T-helper 2 cell treated with Interferon-gamma antibody and Interleukin-4, amounts not matched to agents 5 μg/mL and 100 μg/mL, for 36 hours (primary cell): ENCODE data around the gene EFHC1.

ENCODE experiments used
- DNase-seq: peaks from one replicate; pipeline ENCODE4 v3.0.0; 2021; ENCODE audit warnings: low spot score
- H3K27ac Mint-ChIP-seq: one replicate; pipeline ENCODE4 v1.8.0; 2021; ENCODE audit warnings: mild to moderate bottlenecking, mixed read lengths
- H3K27me3 Mint-ChIP-seq: one replicate; pipeline ENCODE4 v1.8.0; 2021; ENCODE audit warnings: low read depth, mixed read lengths
- H3K36me3 Mint-ChIP-seq: one replicate; pipeline ENCODE4 v1.8.0; 2021; ENCODE audit warnings: low read depth, mixed read lengths
- H3K4me1 Mint-ChIP-seq: one replicate; pipeline ENCODE4 v1.8.0; 2021; ENCODE audit warnings: low read depth, mixed read lengths
- H3K4me3 Mint-ChIP-seq: one replicate; pipeline ENCODE4 v1.8.0; 2022; ENCODE audit warnings: mild to moderate bottlenecking, moderate library complexity, mixed read lengths
- H3K9me3 Mint-ChIP-seq: one replicate; pipeline ENCODE4 v1.8.0; 2021; ENCODE audit warnings: mixed read lengths

Gene EFHC1

GRCh38 chr6:52495922-52496321 lies 75.8 kb downstream of the EFHC1 start:
- no peak for DNase-seq
- H3K27me3 Mint-ChIP-seq = peaks cover 2% of the 10 kb centered on the region
- peaks cover 4% of the 10 kb centered on the region for H3K36me3 Mint-ChIP-seq
- H3K4me1 Mint-ChIP-seq = peaks cover 16% of the 10 kb centered on the region
- H3K27ac Mint-ChIP-seq = no peak overlapping the region
- H3K9me3 Mint-ChIP-seq = peaks cover 10% of the 10 kb centered on the region
- H3K4me3 Mint-ChIP-seq = no peak overlapping the region

- no peaks in the 10 kb centered on the region for H3K27me3 Mint-ChIP-seq
- H3K27ac Mint-ChIP-seq = no peak overlapping the region
- H3K4me3 Mint-ChIP-seq = no peak overlapping the region
- H3K4me1 Mint-ChIP-seq = peaks cover 16% of the 10 kb centered on the region
- H3K9me3 Mint-ChIP-seq = peaks cover 10% of the 10 kb centered on the region
- no peak for DNase-seq
- H3K36me3 Mint-ChIP-seq = peaks cover 4% of the 10 kb centered on the region
These were observed 76.5 kb downstream of the EFHC1 start for GRCh38 chr6:52496631-52497030.

- Mint-ChIP-seq H3K27ac (no peak overlapping the region), H3K36me3 (peaks cover 9% of the 10 kb centered on the region), H3K4me3 (no peak overlapping the region), H3K27me3 (no peaks in the 10 kb centered on the region), H3K9me3 (peaks cover 10% of the 10 kb centered on the region), H3K4me1 (peaks cover 15% of the 10 kb centered on the region)
- no peak for DNase-seq
These were observed 77.7 kb downstream of the EFHC1 start for GRCh38 chr6:52497652-52498408.

GRCh38 chr6:52498538-52499017 lies 78.4 kb downstream of the EFHC1 start:
- Mint-ChIP-seq H3K4me3 (no peak overlapping the region), H3K27me3 (no peaks in the 10 kb centered on the region), H3K27ac (no peak overlapping the region), H3K9me3 (peaks cover 10% of the 10 kb centered on the region), H3K36me3 (peaks cover 11% of the 10 kb centered on the region), H3K4me1 (peaks cover 15% of the 10 kb centered on the region)
- DNase-seq = no peak

GRCh38 chr6:52499026-52499425 lies 78.9 kb downstream of the EFHC1 start:
- no peaks in the 10 kb centered on the region for H3K27me3 Mint-ChIP-seq
- H3K27ac Mint-ChIP-seq = no peak overlapping the region
- H3K4me3 Mint-ChIP-seq = no peak overlapping the region
- peaks cover 12% of the 10 kb centered on the region for H3K4me1 Mint-ChIP-seq
- H3K9me3 Mint-ChIP-seq = peaks cover 10% of the 10 kb centered on the region
- DNase-seq = no peak
- peaks cover 11% of the 10 kb centered on the region for H3K36me3 Mint-ChIP-seq

- Mint-ChIP-seq H3K27me3 (no peaks in the 10 kb centered on the region), H3K27ac (no peak overlapping the region), H3K9me3 (peaks cover 5% of the 10 kb centered on the region), H3K36me3 (peaks cover 11% of the 10 kb centered on the region), H3K4me3 (no peak overlapping the region), H3K4me1 (peaks cover 9% of the 10 kb centered on the region)
- no peak for DNase-seq
These were observed 79.6 kb downstream of the EFHC1 start for GRCh38 chr6:52499681-52500236.

- peaks cover 7% of the 10 kb centered on the region for H3K36me3 Mint-ChIP-seq
- H3K27me3 Mint-ChIP-seq = no peaks in the 10 kb centered on the region
- DNase-seq = no peak
- H3K4me3 Mint-ChIP-seq = no peak overlapping the region
- H3K27ac Mint-ChIP-seq = no peak overlapping the region
- no peaks in the 10 kb centered on the region for H3K9me3 Mint-ChIP-seq
- H3K4me1 Mint-ChIP-seq = peaks cover 9% of the 10 kb centered on the region
These were observed 80.3 kb downstream of the EFHC1 start for GRCh38 chr6:52500238-52501129.

- Mint-ChIP-seq H3K9me3 (no peaks in the 10 kb centered on the region), H3K4me3 (no peak overlapping the region), H3K4me1 (peaks cover 3% of the 10 kb centered on the region), H3K27ac (no peak overlapping the region), H3K36me3 (peaks cover 7% of the 10 kb centered on the region), H3K27me3 (no peaks in the 10 kb centered on the region)
- no peak for DNase-seq
These were observed 82.3 kb downstream of the EFHC1 start for GRCh38 chr6:52502306-52503029.

GRCh38 chr6:52503323-52503747 lies 83.2 kb downstream of the EFHC1 start:
- Mint-ChIP-seq H3K4me1 (no peaks in the 10 kb centered on the region), H3K27me3 (no peaks in the 10 kb centered on the region), H3K27ac (no peak overlapping the region), H3K9me3 (no peaks in the 10 kb centered on the region), H3K36me3 (peaks cover 14% of the 10 kb centered on the region), H3K4me3 (no peak overlapping the region)
- no peak for DNase-seq

- H3K4me3 Mint-ChIP-seq = no peak overlapping the region
- no peaks in the 10 kb centered on the region for H3K4me1 Mint-ChIP-seq
- H3K27ac Mint-ChIP-seq = no peak overlapping the region
- peaks cover 16% of the 10 kb centered on the region for H3K36me3 Mint-ChIP-seq
- no peak for DNase-seq
- H3K9me3 Mint-ChIP-seq = no peaks in the 10 kb centered on the region
- H3K27me3 Mint-ChIP-seq = no peaks in the 10 kb centered on the region
These were observed 84.0 kb downstream of the EFHC1 start for GRCh38 chr6:52503851-52504781.

- no peaks in the 10 kb centered on the region for H3K4me1 Mint-ChIP-seq
- H3K27ac Mint-ChIP-seq = no peak overlapping the region
- H3K36me3 Mint-ChIP-seq = peaks cover 16% of the 10 kb centered on the region
- DNase-seq = no peak
- no peaks in the 10 kb centered on the region for H3K27me3 Mint-ChIP-seq
- H3K9me3 Mint-ChIP-seq = no peaks in the 10 kb centered on the region
- no peak overlapping the region for H3K4me3 Mint-ChIP-seq
These were observed 84.6 kb downstream of the EFHC1 start for GRCh38 chr6:52504782-52505136.

GRCh38 chr6:52505726-52506409 lies 85.7 kb downstream of the EFHC1 start:
- H3K4me1 Mint-ChIP-seq = no peaks in the 10 kb centered on the region

More at GRCh38 chr6:52505726-52506409, 85.7 kb downstream of the EFHC1 start:
- no peak overlapping the region for H3K27ac Mint-ChIP-seq
- no peak for DNase-seq
- no peak overlapping the region for H3K4me3 Mint-ChIP-seq
- H3K27me3 Mint-ChIP-seq = no peaks in the 10 kb centered on the region
- no peaks in the 10 kb centered on the region for H3K9me3 Mint-ChIP-seq
- H3K36me3 Mint-ChIP-seq = peaks cover 19% of the 10 kb centered on the region
